Mesodermal cell (in vitro differentiated cells): Measurements from ENCODE around the gene SMARCC1.
"Not testable (repeated sequence)": the region's sequence is repeated elsewhere in the genome, so short reads cannot be mapped to it uniquely, and the experiment has no call there.

Source experiments
- H3K27ac ChIP-seq: 2 replicates; pipeline ENCODE4 v1.7.0; 2013; ENCODE audit warnings: mild to moderate bottlenecking, low read depth, low read length, moderate library complexity; ENCODE audit not compliant: severe bottlenecking
- H3K36me3 ChIP-seq: 2 replicates; pipeline ENCODE4 v1.7.1; 2013; ENCODE audit warnings: mild to moderate bottlenecking, low read length, moderate library complexity; ENCODE audit not compliant: control insufficient read depth, insufficient read depth
- H3K4me1 ChIP-seq: one replicate; pipeline ENCODE4 v1.7.1; 2013; ENCODE audit warnings: mild to moderate bottlenecking, low read length; ENCODE audit not compliant: insufficient read depth, control insufficient read depth, poor library complexity, severe bottlenecking
- H3K4me3 ChIP-seq: 2 replicates; pipeline ENCODE4 v1.7.0; 2013; ENCODE audit warnings: low read length, control low read depth, mild to moderate bottlenecking; ENCODE audit not compliant: insufficient read depth, poor library complexity, severe bottlenecking; ENCODE audit errors: extremely low read depth
- H3K9me3 ChIP-seq: 2 replicates; pipeline ENCODE4 v1.7.1; 2013; ENCODE audit warnings: mild to moderate bottlenecking, low read length, moderate library complexity; ENCODE audit not compliant: control insufficient read depth
- WGBS, 2 experiments: methylation state at CpG; one replicate each; pipeline ENCODE4 v1.1.5; 2013; ENCODE audit warnings: missing lambda C conversion rate in 2 of 2; ENCODE audit not compliant: insufficient coverage in 2 of 2; 5-methylcytosine and 5-hydroxymethylcytosine counted together

SMARCC1 gene

DNA sequence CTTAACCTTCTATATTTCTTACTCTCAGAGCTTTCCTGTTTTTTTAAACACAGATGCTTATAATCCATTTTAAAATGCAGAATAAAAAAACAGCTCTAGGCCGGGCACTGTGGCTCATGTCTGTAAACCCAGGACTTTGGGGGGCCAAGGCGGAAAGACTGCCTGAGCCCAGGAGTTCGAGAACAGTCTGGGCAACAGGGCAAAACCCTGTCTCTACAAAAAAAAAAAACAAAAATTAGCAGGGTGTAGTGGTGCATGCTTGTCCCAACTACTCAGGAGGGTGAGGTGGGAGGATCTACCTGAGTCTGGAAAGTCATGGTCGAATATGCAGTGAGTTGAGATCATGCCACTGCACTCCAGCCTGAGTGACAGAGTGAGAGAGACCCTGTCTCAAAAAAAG is 15.5 kb downstream of the SMARCC1 start:
- Histone ChIP-seq H3K4me3 (no peak overlapping the region), H3K36me3 (peaks cover 84% of the 10 kb centered on the region), H3K4me1 (no peaks in the 10 kb centered on the region), H3K9me3 (no peaks in the 10 kb centered on the region), H3K27ac (no peak overlapping the region)
- WGBS, 2 experiments = 100% methylated on average over 3 of the region's 4 CpGs; no CpG with 5 or more reads in 1 of the 2 experiments

DNA sequence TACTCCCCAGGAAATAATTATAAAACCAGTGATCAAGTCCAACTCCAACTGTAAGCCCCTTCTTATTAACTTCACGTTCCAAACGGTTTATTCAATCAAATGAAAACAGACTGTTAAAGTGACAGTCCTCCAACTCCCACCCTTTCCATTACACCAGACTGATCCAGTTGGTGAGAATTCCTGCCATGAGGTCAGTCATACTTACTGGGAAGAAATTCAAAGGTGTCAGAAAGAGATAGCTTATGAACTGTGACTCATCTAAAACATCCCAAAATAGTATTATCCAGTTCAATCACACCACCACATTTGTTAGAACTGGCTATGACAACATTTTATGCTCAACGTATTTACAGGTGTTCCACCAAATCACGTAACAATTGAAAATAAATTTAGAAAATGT is 19.5 kb downstream of the SMARCC1 start:
- peaks cover 84% of the 10 kb centered on the region for H3K36me3 ChIP-seq
- WGBS, 2 experiments = 63 to 94% methylated on average over 2 to 3 of the region's 4 CpGs

DNA sequence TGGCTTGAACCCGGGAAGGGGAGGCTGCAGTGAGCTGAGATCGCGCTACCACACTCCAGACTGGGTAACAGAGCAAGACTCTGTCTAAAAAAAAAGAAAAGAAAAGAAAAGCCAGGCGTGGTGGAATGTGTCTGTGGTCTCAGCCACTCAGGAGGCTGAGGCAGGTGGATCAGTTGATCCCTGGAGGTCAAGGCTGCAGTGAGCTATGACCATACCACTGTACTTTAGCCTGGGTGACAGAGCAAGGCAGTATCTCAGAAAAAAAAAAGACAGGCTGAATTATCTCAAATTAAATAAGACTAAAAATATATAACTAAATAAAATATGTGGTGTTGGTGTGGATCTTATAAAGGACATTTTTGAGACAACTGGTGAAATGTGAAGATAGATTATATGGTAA is 20.6 kb downstream of the SMARCC1 start:
- Histone ChIP-seq H3K36me3 (peaks cover 81% of the 10 kb centered on the region), H3K27ac (no peak overlapping the region)
- 91 to 95% methylated on average over 4 of the region's 4 CpGs for WGBS, 2 experiments

More for the DNA sequence above, 19.5 kb downstream of the SMARCC1 start:
- no peaks in the 10 kb centered on the region for H3K4me1 ChIP-seq
- H3K4me3 ChIP-seq = no peak overlapping the region
- no peak overlapping the region for H3K27ac ChIP-seq
- no peaks in the 10 kb centered on the region for H3K9me3 ChIP-seq

DNA sequence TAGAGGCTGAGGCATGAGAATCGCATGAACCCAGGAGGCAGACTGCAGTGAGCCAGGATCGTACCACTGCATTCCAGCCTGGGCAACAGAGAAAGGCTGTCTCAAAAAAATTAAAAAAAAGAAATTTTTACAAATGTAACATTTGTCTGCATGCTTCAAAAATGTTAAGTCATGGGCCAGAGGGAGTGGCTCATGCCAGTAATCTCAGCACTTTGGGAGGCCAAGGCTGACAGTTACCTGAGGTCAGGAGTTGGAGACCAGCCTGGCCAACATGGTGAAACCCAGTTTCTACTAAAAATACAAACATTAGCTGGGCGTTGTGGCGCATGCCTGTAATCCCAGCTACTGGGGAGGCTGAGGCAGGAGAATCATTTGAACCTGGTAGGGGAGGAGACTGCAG is 21.5 kb downstream of the SMARCC1 start:
- H3K9me3 ChIP-seq, H3K27ac ChIP-seq, H3K4me1 ChIP-seq, H3K4me3 ChIP-seq: not testable (repeated sequence)
- H3K36me3 ChIP-seq = peaks cover 80% of the 10 kb centered on the region
- WGBS, 2 experiments = 93 to 100% methylated on average over 2 to 4 of the region's 4 CpGs

More for the DNA sequence above, 20.6 kb downstream of the SMARCC1 start:
- Histone ChIP-seq H3K9me3 (no peaks in the 10 kb centered on the region), H3K4me1 (no peaks in the 10 kb centered on the region), H3K4me3 (no peak overlapping the region)

GRCh38 chr3:47758261-47759025 is 23.2 kb downstream of the SMARCC1 start:
- no peaks in the 10 kb centered on the region for H3K4me1 ChIP-seq
- H3K4me3 ChIP-seq = no peak overlapping the region
- WGBS, 2 experiments = 94 to 95% methylated on average over 9 to 11 of the region's 14 CpGs
- H3K9me3 ChIP-seq = no peaks in the 10 kb centered on the region
- H3K36me3 ChIP-seq = peaks cover 76% of the 10 kb centered on the region
- no peak overlapping the region for H3K27ac ChIP-seq

DNA sequence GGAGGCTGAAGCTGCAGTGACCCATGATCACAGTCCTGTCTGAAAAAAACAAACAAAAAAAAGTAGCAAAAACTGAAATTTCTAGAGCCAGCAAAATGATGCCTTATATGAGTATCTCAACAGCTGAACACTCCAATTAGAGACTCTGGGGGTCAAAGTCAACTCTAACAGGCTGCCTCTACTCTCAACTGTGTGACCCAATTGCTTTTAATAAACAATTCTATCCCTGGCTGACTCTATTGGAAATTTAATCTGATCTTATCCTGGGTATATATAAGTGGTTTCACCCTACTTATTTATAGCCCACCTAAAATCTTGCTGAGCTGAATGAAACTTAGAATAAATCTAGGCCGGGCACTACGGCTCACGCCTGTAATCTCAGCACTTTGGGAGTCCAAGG is 29.0 kb downstream of the SMARCC1 start:
- Histone ChIP-seq H3K4me1 (no peaks in the 10 kb centered on the region), H3K27ac (no peak overlapping the region), H3K36me3 (peaks cover 77% of the 10 kb centered on the region), H3K4me3 (no peak overlapping the region), H3K9me3 (no peaks in the 10 kb centered on the region)
- WGBS, 2 experiments = 88 to 93% methylated on average over 3 of the region's 3 CpGs

GRCh38 chr3:47750811-47751354 is 30.8 kb downstream of the SMARCC1 start:
- peaks cover 72% of the 10 kb centered on the region for H3K36me3 ChIP-seq
- not testable (repeated sequence) for H3K27ac ChIP-seq, H3K9me3 ChIP-seq, H3K4me1 ChIP-seq, H3K4me3 ChIP-seq
- WGBS, 2 experiments = 99 to 100% methylated on average over 10 to 11 of the region's 12 CpGs

DNA sequence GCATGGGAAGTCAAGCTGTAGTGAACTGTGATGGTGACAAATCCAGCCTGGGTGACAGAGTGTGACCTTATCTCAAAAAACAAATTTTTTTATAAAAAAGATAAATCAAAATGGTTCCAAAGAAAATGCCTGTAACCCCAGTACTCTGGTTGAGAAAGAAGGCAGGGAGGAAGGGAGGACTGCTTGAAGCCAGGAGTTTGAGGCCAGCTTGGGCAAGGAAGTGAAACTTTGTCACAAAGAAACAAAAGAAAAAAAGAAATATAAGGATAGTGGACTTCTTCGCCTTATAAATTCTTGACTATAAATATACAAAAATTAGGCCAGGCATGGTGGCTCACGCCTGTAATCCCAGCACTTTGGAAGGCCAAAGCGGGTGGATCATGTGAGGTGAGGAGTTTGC is 34.1 kb downstream of the SMARCC1 start:
- H3K4me1 ChIP-seq = no peaks in the 10 kb centered on the region
- WGBS, 2 experiments = 54% methylated on average over 2 of the region's 3 CpGs; no CpG with 5 or more reads in 1 of the 2 experiments
- H3K9me3 ChIP-seq = no peaks in the 10 kb centered on the region
- no peak overlapping the region for H3K27ac ChIP-seq
- peaks cover 74% of the 10 kb centered on the region for H3K36me3 ChIP-seq
- no peak overlapping the region for H3K4me3 ChIP-seq

- WGBS, 2 experiments = 75 to 86% methylated on average over 2 to 3 of the region's 3 CpGs
- no peak overlapping the region for H3K4me3 ChIP-seq
- H3K9me3 ChIP-seq = no peaks in the 10 kb centered on the region
- no peak overlapping the region for H3K27ac ChIP-seq
- H3K4me1 ChIP-seq = no peaks in the 10 kb centered on the region
- H3K36me3 ChIP-seq = peaks cover 71% of the 10 kb centered on the region
These were observed 35.4 kb downstream of the SMARCC1 start for GRCh38 chr3:47746264-47746663.

DNA sequence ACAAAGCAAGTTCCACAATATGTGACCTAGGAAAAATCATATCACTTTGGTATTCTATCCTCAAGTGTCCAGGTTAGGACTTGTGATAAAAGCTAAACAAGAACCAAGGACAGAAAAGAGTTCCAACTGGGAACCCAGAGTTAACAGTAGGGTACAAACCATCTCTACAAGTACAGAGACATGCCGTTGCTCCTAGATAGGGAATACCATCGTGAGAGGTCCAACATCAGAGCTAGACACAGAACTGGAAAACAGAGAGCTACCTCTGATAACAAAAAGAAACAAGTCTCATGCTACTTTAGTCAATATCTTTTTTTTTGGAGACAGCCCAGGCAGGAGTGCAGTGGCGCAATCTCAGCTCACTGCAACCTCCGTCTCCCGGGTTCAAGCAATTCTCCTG is 37.8 kb downstream of the SMARCC1 start:
- Histone ChIP-seq H3K9me3 (no peaks in the 10 kb centered on the region), H3K36me3 (peaks cover 78% of the 10 kb centered on the region), H3K4me1 (no peaks in the 10 kb centered on the region), H3K4me3 (no peak overlapping the region), H3K27ac (no peak overlapping the region)
- WGBS, 2 experiments = 88 to 100% methylated on average over 4 to 5 of the region's 5 CpGs

- not testable (repeated sequence) for H3K27ac ChIP-seq, H3K4me1 ChIP-seq, H3K4me3 ChIP-seq, H3K9me3 ChIP-seq
- H3K36me3 ChIP-seq = peaks cover 83% of the 10 kb centered on the region
- WGBS, 2 experiments = 92 to 93% methylated on average over 4 to 6 of the region's 6 CpGs
These were observed 38.3 kb downstream of the SMARCC1 start for GRCh38 chr3:47743352-47743751.
